DOHH2 (cell line): ENCODE results near the gene SH3BP5.

Source experiments
- H3F3A ChIP-seq: fragments of 200-600 bp; sonication (generic), shearing (Covaris generic); 2 replicates; pipeline ENCODE4 v1.6.0; 2016; ENCODE audit warnings: antibody characterized with exemption, mild to moderate bottlenecking; ENCODE audit not compliant: control insufficient read depth, insufficient read depth
- H3K27ac ChIP-seq: fragments of 200-600 bp; sonication (generic); 2 replicates; pipeline ENCODE4 v1.5.1; 2014; ENCODE audit warnings: low read depth, mild to moderate bottlenecking, low read length, moderate library complexity
- H3K27me3 ChIP-seq: fragments of 200-600 bp; sonication (generic); 2 replicates; pipeline ENCODE4 v1.6.1; 2014; ENCODE audit warnings: mild to moderate bottlenecking, low read length, mixed read lengths; ENCODE audit not compliant: control insufficient read depth
- H3K36me3 ChIP-seq: fragments of 200-600 bp; sonication (generic); 2 replicates; pipeline ENCODE4 v1.6.1; 2014; ENCODE audit warnings: mild to moderate bottlenecking, low read length, moderate library complexity, mixed read lengths; ENCODE audit not compliant: control insufficient read depth
- H3K4me1 ChIP-seq: fragments of 200-600 bp; sonication (generic); 2 replicates; pipeline ENCODE4 v1.6.1; 2014; ENCODE audit warnings: mild to moderate bottlenecking, low read length, mixed read lengths; ENCODE audit not compliant: control insufficient read depth
- H3K4me2 ChIP-seq: fragments of 200-600 bp; sonication (generic); 2 replicates; pipeline ENCODE4 v1.6.0; 2014; ENCODE audit warnings: mild to moderate bottlenecking, low read length, moderate library complexity
- H3K4me3 ChIP-seq: fragments of 200-600 bp; sonication (generic); 2 replicates; pipeline ENCODE4 v1.5.1; 2014; ENCODE audit warnings: mild to moderate bottlenecking, low read length, mixed read lengths
- H3K79me2 ChIP-seq: fragments of 200-600 bp; sonication (generic); 2 replicates; pipeline ENCODE4 v1.6.1; 2014; ENCODE audit warnings: mild to moderate bottlenecking, low read length, mixed read lengths; ENCODE audit not compliant: control insufficient read depth
- H3K9me2 ChIP-seq: fragments of 200-600 bp; sonication (generic); replicated peaks from 2 replicates; pipeline ENCODE4 v1.6.1; 2014; ENCODE audit warnings: mild to moderate bottlenecking, low read length, mixed read lengths; ENCODE audit not compliant: control insufficient read depth
- H3K9me3 ChIP-seq: fragments of 200-600 bp; sonication (generic); 2 replicates; pipeline ENCODE4 v1.6.1; 2014; ENCODE audit warnings: antibody characterized with exemption, low read length, mixed read lengths; ENCODE audit not compliant: control insufficient read depth, insufficient read depth
- H4K20me1 ChIP-seq: fragments of 200-600 bp; sonication (generic); 2 replicates; pipeline ENCODE4 v1.6.0; 2014; ENCODE audit warnings: low read depth, mild to moderate bottlenecking, antibody characterized with exemption, low read length, moderate library complexity; ENCODE audit not compliant: control insufficient read depth, insufficient read depth
- CTCF ChIP-seq: fragments of 200-600 bp; sonication (generic); IDR thresholded peaks from one replicate; pipeline ENCODE4 v1.5.1; 2014; ENCODE audit warnings: antibody characterized with exemption, mild to moderate bottlenecking, low read depth, low read length; ENCODE audit not compliant: poor library complexity, severe bottlenecking
- EZH2phosphoT487 ChIP-seq: fragments of 200-600 bp; sonication (generic); IDR thresholded peaks from 2 replicates; pipeline ENCODE4 v1.6.1; 2017; ENCODE audit warnings: borderline replicate concordance, mild to moderate bottlenecking, antibody characterized with exemption, low read length, moderate library complexity, mixed read lengths

Gene SH3BP5

DNA sequence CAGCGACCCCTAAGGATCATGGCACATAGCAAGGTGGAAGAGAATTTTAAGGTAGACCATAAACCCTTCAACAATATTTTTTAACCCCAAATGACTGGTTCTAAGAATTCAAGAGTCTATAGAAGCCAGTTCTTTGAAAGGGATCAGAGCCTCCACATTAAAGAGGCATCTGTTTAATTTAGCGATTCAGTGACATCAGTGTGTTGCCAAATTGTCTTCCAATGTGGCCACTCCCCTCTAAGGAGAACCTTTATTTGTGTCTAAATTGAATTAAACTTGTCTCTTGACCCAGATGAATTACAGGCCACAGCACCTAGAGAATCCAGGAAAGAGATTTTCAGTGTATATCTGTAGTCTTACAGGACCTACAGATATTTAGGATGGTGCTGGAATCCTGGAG is 6.6 kb upstream of the SH3BP5 start:
- H3K4me3 ChIP-seq = peak overlapping the region; percentile 63
- peaks cover 18% of the 10 kb centered on the region for H3F3A ChIP-seq
- H4K20me1 ChIP-seq = no peaks in the 10 kb centered on the region
- H3K4me2 ChIP-seq = peak overlapping the region; percentile 90
- H3K9me3 ChIP-seq = no peaks in the 10 kb centered on the region
- peak overlapping the region; percentile 44 for H3K27ac ChIP-seq
- no peaks in the 10 kb centered on the region for H3K36me3 ChIP-seq
- no peaks in the 10 kb centered on the region for H3K9me2 ChIP-seq
- no peaks in the 10 kb centered on the region for H3K27me3 ChIP-seq
- peaks cover 12% of the 10 kb centered on the region for H3K79me2 ChIP-seq
- H3K4me1 ChIP-seq = peaks cover 65% of the 10 kb centered on the region
- no peak for TF ChIP-seq EZH2phosphoT487
- no peak for TF ChIP-seq CTCF

DNA sequence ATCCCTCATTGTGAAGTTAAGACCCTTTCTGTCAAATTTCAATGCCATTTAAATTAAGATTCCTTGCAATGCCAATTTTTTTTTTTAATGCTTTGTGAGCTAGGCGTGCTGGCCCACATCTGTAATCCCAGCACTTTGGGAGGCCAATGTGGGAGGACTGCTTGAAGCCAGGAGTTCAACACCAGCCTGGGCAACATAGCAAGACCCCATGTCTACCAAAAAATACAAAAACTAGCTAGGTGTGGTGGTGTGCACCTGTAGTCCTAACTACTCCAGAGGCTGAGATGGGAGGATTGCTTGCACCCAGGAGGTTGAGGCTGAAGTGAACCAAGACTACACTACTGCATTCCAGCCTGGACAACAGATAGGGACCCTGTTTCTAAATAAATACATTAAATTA is 5.6 kb upstream of the SH3BP5 start:
- H3F3A ChIP-seq = peaks cover 9% of the 10 kb centered on the region
- no peaks in the 10 kb centered on the region for H3K36me3 ChIP-seq
- H3K4me2 ChIP-seq = no peak overlapping the region
- no peaks in the 10 kb centered on the region for H4K20me1 ChIP-seq
- no peaks in the 10 kb centered on the region for H3K9me3 ChIP-seq
- no peak overlapping the region for H3K27ac ChIP-seq
- TF ChIP-seq CTCF = no peak
- peaks cover 65% of the 10 kb centered on the region for H3K4me1 ChIP-seq
- no peaks in the 10 kb centered on the region for H3K27me3 ChIP-seq
- no peaks in the 10 kb centered on the region for H3K9me2 ChIP-seq
- no peak overlapping the region for H3K4me3 ChIP-seq
- H3K79me2 ChIP-seq = peaks cover 12% of the 10 kb centered on the region

- H3K27me3 ChIP-seq = no peaks in the 10 kb centered on the region
- H3K9me3 ChIP-seq = no peaks in the 10 kb centered on the region
- H3K4me1 ChIP-seq = peaks cover 54% of the 10 kb centered on the region
- H3K36me3 ChIP-seq = peaks cover 9% of the 10 kb centered on the region; the same call in 1 of the 2 replicates
- no peak overlapping the region for H3K4me2 ChIP-seq
- H3F3A ChIP-seq = peaks cover 2% of the 10 kb centered on the region; the same call in 1 of the 2 replicates
- no peaks in the 10 kb centered on the region for H4K20me1 ChIP-seq
- H3K27ac ChIP-seq = no peak overlapping the region
- no peaks in the 10 kb centered on the region for H3K9me2 ChIP-seq
- TF ChIP-seq CTCF (no peak), EZH2phosphoT487 (no peak)
- peaks cover 25% of the 10 kb centered on the region for H3K79me2 ChIP-seq
- no peak overlapping the region for H3K4me3 ChIP-seq
Measured at GRCh38 chr3:15336057-15336456, 3.7 kb upstream of the SH3BP5 start.

- H3F3A ChIP-seq = peaks cover 11% of the 10 kb centered on the region
- peaks cover 36% of the 10 kb centered on the region for H3K79me2 ChIP-seq
- no peak overlapping the region for H3K4me3 ChIP-seq
- peaks cover 28% of the 10 kb centered on the region for H3K36me3 ChIP-seq
- no peak for TF ChIP-seq EZH2phosphoT487
- no peak for TF ChIP-seq CTCF
- H4K20me1 ChIP-seq = no peaks in the 10 kb centered on the region
- H3K4me1 ChIP-seq = peaks cover 57% of the 10 kb centered on the region
- no peaks in the 10 kb centered on the region for H3K9me2 ChIP-seq
- no peaks in the 10 kb centered on the region for H3K9me3 ChIP-seq
- no peak overlapping the region for H3K27ac ChIP-seq
- no peaks in the 10 kb centered on the region for H3K27me3 ChIP-seq
- no peak overlapping the region for H3K4me2 ChIP-seq
Measured at GRCh38 chr3:15333956-15334263, 1.5 kb upstream of the SH3BP5 start.
